ENCODE results near the gene FRMPD2. TPM values are rescaled to one million over a fixed set of nuclear protein-coding genes. Genes with fewer than 3 reads are reported as not detected.

FRMPD2 gene
- total and polyA plus RNA-seq, 2 donors from 2014 or later, result 0.34 to 0.47 TPM

- TF ChIP-seq CTCF (IDR thresholded peaks at IDR 0.05; ENCODE audit: borderline replicate concordance, extremely low read depth, insufficient read depth), result no peak
- Histone ChIP-seq H3K4me1 (ENCODE audit: control insufficient read depth in 2 of 3, insufficient read depth in 2 of 3, low read depth in 1 of 3, low read length in 3 of 3) (peaks cover 3 to 10% (median 7%) of the 10 kb centered on the region in 3 donors), H3K9me3 (ENCODE audit: control insufficient read depth in 2 of 3, insufficient read depth in 1 of 3, low read length in 3 of 3) (no peaks in the 10 kb centered on the region), H3K27me3 (ENCODE audit: control insufficient read depth, insufficient read depth, low read length) (no peaks in the 10 kb centered on the region), H3K9ac (ENCODE audit: low read length in 3 of 3) (peak overlapping the region; percentile 54 to 84 (median 72)), H3K27ac (ENCODE audit: low read depth in 2 of 2, low read length in 2 of 2) (peak overlapping the region; percentile 71 to 85), H3K4me3 (ENCODE audit: low read length in 3 of 3) (peak overlapping the region; percentile 66 to 86 (median 81)), H3K36me3 (ENCODE audit: control insufficient read depth in 2 of 3, insufficient read depth in 3 of 3, low read length in 3 of 3) (no peaks in the 10 kb centered on the region)
- no peak for FAIRE-seq
- intact Hi-C loops (cut with DNase I), result no loop called here
- peak in 4 of 5 donors; percentile 63 to 88 (median 85) for DNase-seq
These were observed 32.6 kb upstream of the FRMPD2 start for GRCh38 chr10:48306870-48307710.

- no peak for FAIRE-seq
- no peak for TF ChIP-seq CTCF (IDR thresholded peaks at IDR 0.05; ENCODE audit: borderline replicate concordance, extremely low read depth, insufficient read depth)
These were observed 31.9 kb upstream of the FRMPD2 start, which contains the start of gene MAPK8 for GRCh38 chr10:48306265-48306869. TSS of gene MAPK8 (plus strand) at chr10:48306677. CDS start at chr10:48401661, 94,984 bp downstream.

GRCh38 chr10:48305905-48306264 is 31.4 kb upstream of the FRMPD2 start:
- no peaks in the 10 kb centered on the region for H3K27me3 ChIP-seq (ENCODE audit: control insufficient read depth, insufficient read depth, low read length)
- TF ChIP-seq CTCF (IDR thresholded peaks at IDR 0.05; ENCODE audit: borderline replicate concordance, extremely low read depth, insufficient read depth), result no peak

More at GRCh38 chr10:48306265-48306869, 31.9 kb upstream of the FRMPD2 start, which contains the start of gene MAPK8:
- H3K27me3 ChIP-seq (ENCODE audit: control insufficient read depth, insufficient read depth, low read length), result no peaks in the 10 kb centered on the region
- no peaks in the 10 kb centered on the region for H3K36me3 ChIP-seq (ENCODE audit: control insufficient read depth in 2 of 3, insufficient read depth in 3 of 3, low read length in 3 of 3)
- H3K9ac ChIP-seq (ENCODE audit: low read length in 3 of 3), result peak within 1 kb of the TSS; percentile 54 to 84 (median 72)
- peak; percentile 93 to 98 (median 95) for DNase-seq
- intact Hi-C loops (cut with DNase I), result no loop called here
- peaks cover 3 to 10% (median 7%) of the 10 kb centered on the region in 3 donors for H3K4me1 ChIP-seq (ENCODE audit: control insufficient read depth in 2 of 3, insufficient read depth in 2 of 3, low read depth in 1 of 3, low read length in 3 of 3)
- peak within 1 kb of the TSS; percentile 66 to 86 (median 81) for H3K4me3 ChIP-seq (ENCODE audit: low read length in 3 of 3)
- no peaks in the 10 kb centered on the region for H3K9me3 ChIP-seq (ENCODE audit: control insufficient read depth in 2 of 3, insufficient read depth in 1 of 3, low read length in 3 of 3)
- peak within 1 kb of the TSS; percentile 71 to 85 for H3K27ac ChIP-seq (ENCODE audit: low read depth in 2 of 2, low read length in 2 of 2)

More at GRCh38 chr10:48305905-48306264, 31.4 kb upstream of the FRMPD2 start:
- H3K36me3 ChIP-seq (ENCODE audit: control insufficient read depth in 2 of 3, insufficient read depth in 3 of 3, low read length in 3 of 3), result no peaks in the 10 kb centered on the region
- DNase-seq (no peak), FAIRE-seq (no peak)
- peak overlapping the region in 1 of 3 donors; percentile 37 for H3K9ac ChIP-seq (ENCODE audit: low read length in 3 of 3)
- intact Hi-C loops (cut with DNase I), result no loop called here
- peaks cover 3 to 10% (median 7%) of the 10 kb centered on the region in 3 donors for H3K4me1 ChIP-seq (ENCODE audit: control insufficient read depth in 2 of 3, insufficient read depth in 2 of 3, low read depth in 1 of 3, low read length in 3 of 3)
- peak overlapping the region; percentile 52 to 61 for H3K27ac ChIP-seq (ENCODE audit: low read depth in 2 of 2, low read length in 2 of 2)
- H3K4me3 ChIP-seq (ENCODE audit: low read length in 3 of 3), result peak overlapping the region; percentile 18 to 51 (median 46)
- H3K9me3 ChIP-seq (ENCODE audit: control insufficient read depth in 2 of 3, insufficient read depth in 1 of 3, low read length in 3 of 3), result no peaks in the 10 kb centered on the region
